GM12878 (cell line): ENCODE results near the gene SEMA4F. TPM values are rescaled to one million over a fixed set of nuclear protein-coding genes. Genes with fewer than 3 reads are reported as not detected.

Experiments
- ATF7 ChIP-seq: fragments of 450-650 bp; IDR thresholded peaks from 2 replicates; pipeline ENCODE4 v1.6.1; 2016; ENCODE audit warnings: low read depth, mild to moderate bottlenecking
- BCL3 ChIP-seq: IDR thresholded peaks from 2 replicates; pipeline ENCODE4 v1.6.1; 2011; ENCODE audit warnings: borderline replicate concordance, low read depth, mild to moderate bottlenecking, moderate library complexity, low read length; ENCODE audit not compliant: insufficient read depth, poor library complexity, severe bottlenecking
- CTCF ChIP-seq, 3 experiments: IDR thresholded peaks in 2 of 3; conservative IDR thresholded peaks in 1 of 3; 2 replicates each; pipeline ENCODE4 v1.5.1; 2011; ENCODE audit warnings: low read depth in 3 of 3, low read length in 3 of 3, mild to moderate bottlenecking in 3 of 3, control low read depth in 2 of 3, moderate library complexity in 2 of 3, inconsistent platforms in 1 of 3, mixed read lengths in 1 of 3; ENCODE audit not compliant: control insufficient read depth in 2 of 3, insufficient read depth in 1 of 3; ENCODE audit errors: extremely low read depth in 1 of 3
- E4F1 ChIP-seq: fragments of 450-650 bp; IDR thresholded peaks from 2 replicates; pipeline ENCODE4 v1.6.1; 2018; ENCODE audit warnings: borderline replicate concordance, mild to moderate bottlenecking; ENCODE audit not compliant: partially characterized antibody
- IKZF2 ChIP-seq, 2 experiments: fragments of 450-650 bp; IDR thresholded peaks; 2 replicates each; pipeline ENCODE4 v1.6.1; 2017; ENCODE audit warnings: mild to moderate bottlenecking in 2 of 2, moderate library complexity in 2 of 2
- JUNB ChIP-seq: IDR thresholded peaks from 2 replicates; pipeline ENCODE4 v1.6.1; 2016; ENCODE audit warnings: antibody characterized with exemption, mild to moderate bottlenecking
- KLF5 ChIP-seq: fragments of 450-650 bp; IDR thresholded peaks from 2 replicates; pipeline ENCODE4 v1.6.1; 2014; ENCODE audit warnings: mild to moderate bottlenecking; ENCODE audit not compliant: partially characterized antibody
- MEF2B ChIP-seq: fragments of 450-650 bp; IDR thresholded peaks from 2 replicates; pipeline ENCODE4 v1.6.1; 2018; ENCODE audit warnings: mild to moderate bottlenecking, moderate library complexity; ENCODE audit not compliant: partially characterized antibody, poor library complexity, severe bottlenecking
- MLLT1 ChIP-seq: fragments of 450-650 bp; IDR thresholded peaks from 2 replicates; pipeline ENCODE4 v1.6.1; 2016; ENCODE audit warnings: mild to moderate bottlenecking
- MTA2 ChIP-seq: fragments of 450-650 bp; IDR thresholded peaks from 2 replicates; pipeline ENCODE4 v1.6.1; 2016; ENCODE audit warnings: low read depth, mild to moderate bottlenecking, moderate library complexity
- NFXL1 ChIP-seq: fragments of 450-650 bp; IDR thresholded peaks from 2 replicates; pipeline ENCODE4 v1.6.1; 2017; ENCODE audit warnings: antibody characterized with exemption, mild to moderate bottlenecking, borderline replicate concordance
- POLR2A ChIP-seq: IDR thresholded peaks from 2 replicates; pipeline ENCODE4 v1.6.1; 2011; ENCODE audit warnings: low read depth, mild to moderate bottlenecking, low read length
- RFX5 ChIP-seq: IDR thresholded peaks from 2 replicates; pipeline ENCODE4 v1.6.1; 2011; ENCODE audit warnings: low read depth, low read length, improper control_type of control experiment
- SIN3A ChIP-seq: IDR thresholded peaks from 2 replicates; pipeline ENCODE4 v1.6.1; 2012; ENCODE audit warnings: low read depth, low read length, improper control_type of control experiment
- SRF ChIP-seq, 2 experiments: IDR thresholded peaks; 2 replicates each; pipeline ENCODE4 v1.6.1; 2011; ENCODE audit warnings: low read depth in 2 of 2, low read length in 2 of 2, mild to moderate bottlenecking in 1 of 2, moderate library complexity in 1 of 2
- polyA plus RNA-seq, 11 experiments: library from polyadenylated mRNA; depleted of rRNA in 4 of 11; unstranded in 6 of 11; stranded (reverse) in 5 of 11; fragments of >200 nt; fragmentation: Nextera tagmentation in 4 of 11; fragmentation: Illumina TruSeq in 1 of 11; extraction: Ambion mirVana in 4 of 11; extraction: Trizol in 1 of 11; gene quantifications; 1 replicate in 1 of 11; 2 replicates in 10 of 11; pipeline versions ENCODE4 v1.2.1 to v1.2.3, GENCODE V29; 2011 to 2016; ENCODE audit warnings: inconsistent platforms in 2 of 11, missing spikeins in 2 of 11, low read depth in 1 of 11
- total RNA-seq, 4 experiments: library from RNA; depleted of rRNA in 3 of 4; stranded (reverse); fragments of >200 nt in 3 of 4; fragmentation: Illumina TruSeq in 1 of 4; extraction: Trizol in 1 of 4; gene quantifications; 2 replicates each; pipeline versions ENCODE4 v1.2.1 to v1.2.3, GENCODE V29; 2013 to 2021

SEMA4F gene
- total and polyA plus RNA-seq, 10 of the 15 experiments (the other 5 are each of a cell fraction or from before 2014, with no cell fraction given) = 0.26 to 3.0 (median 2.1) TPM

- TF ChIP-seq MLLT1 (no peak), POLR2A (no peak), E4F1 (no peak), NFXL1 (no peak), MTA2 (no peak), SIN3A (no peak), BCL3 (no peak), IKZF2 (IDR thresholded peaks at IDR 0.05) (no peak), KLF5 (no peak), JUNB (no peak), MEF2B (no peak), RFX5 (no peak), ATF7 (no peak), CTCF (IDR thresholded peaks at IDR 0.05 in 2 of 3, conservative IDR thresholded peaks at IDR 0.05 in 1 of 3; ENCODE audit: control insufficient read depth in 2 of 3, extremely low read depth in 1 of 3, insufficient read depth in 1 of 3, low read depth in 3 of 3, low read length in 3 of 3) (no peak), SRF (IDR thresholded peaks at IDR 0.05; ENCODE audit: low read depth in 2 of 2, low read length in 2 of 2) (no peak)
These were observed 65.0 kb downstream of the SEMA4F start (continued) for GRCh38 chr2:74719066-74719465.
